Adrenal gland (tissue), 12 donors: Measurements from ENCODE around the gene CALHM4. TPM values are rescaled to one million over a fixed set of nuclear protein-coding genes. Genes with fewer than 3 reads are reported as not detected.

ENCODE experiments used
- DNase-seq, 7 donors: peaks; one replicate each; pipeline ENCODE4 v3.0.0-alpha.2; 2019 to 2020
- H3K27ac ChIP-seq, 5 donors: fragments of 200-600 bp; sonication (generic) in 4 of 5; 1 replicate in 3 of 5; 2 replicates in 2 of 5; pipeline versions ENCODE4 v1.5.1 to v1.8.0; 2016 to 2020; ENCODE audit warnings: mild to moderate bottlenecking in 1 of 5
- H3K27me3 ChIP-seq: fragments of 200-600 bp; 2 replicates; pipeline ENCODE4 v1.8.0; 2021
- H3K36me3 ChIP-seq, 2 donors: fragments of 200-600 bp; replicated peaks in 1 of 2; 1 replicate in 1 of 2; 2 replicates in 1 of 2; pipeline versions ENCODE4 v1.5.1 to v1.8.0; 2018 to 2022
- H3K4me1 ChIP-seq, 2 donors: fragments of 200-600 bp; replicated peaks in 1 of 2; 1 replicate in 1 of 2; 2 replicates in 1 of 2; pipeline versions ENCODE4 v1.5.1 to v1.8.0; 2018 to 2021
- H3K4me3 ChIP-seq, 4 donors: fragments of 200-600 bp; sonication (generic) in 3 of 4; one replicate each; pipeline ENCODE4 v1.5.1; 2016 to 2018
- H3K9me3 ChIP-seq, 3 donors: fragments of 200-600 bp; sonication (generic) in 1 of 3; replicated peaks in 1 of 3; 1 replicate in 2 of 3; 2 replicates in 1 of 3; pipeline versions ENCODE4 v1.5.1 to v1.8.0; 2016 to 2021
- POLR2A ChIP-seq, 2 donors: fragments of 450-650 bp; IDR thresholded peaks; one replicate each; pipeline ENCODE4 v1.6.1; 2017; ENCODE audit warnings: antibody characterized with exemption in 2 of 2, mild to moderate bottlenecking in 2 of 2, moderate library complexity in 1 of 2
- WGBS, 4 donors: extraction: QIAGEN DNeasy Blood & Tissue Kit in 2 of 4; methylation state at CpG; one replicate each; pipeline versions ENCODE4 v1.1.5 to v1.1.7; 2013 to 2017; 5-methylcytosine and 5-hydroxymethylcytosine counted together
- intact Hi-C, 2 donors: fragments of 100-400 bp; cut with DNase I; formaldehyde crosslinking; loops; one replicate each; pipeline versions ENCODE4 v1.14.1 to v1.15.0; 2022 to 2023
- polyA plus RNA-seq, 3 donors: library from polyadenylated mRNA; stranded (reverse); fragments of 200-250 nt in 2 of 3; fragments of 350-450 nt in 1 of 3; fragmentation: Illumina TruSeq in 1 of 3; extraction: RNeasy Lipid Tissue Mini Kit (QIAGEN cat#74804) in 1 of 3; gene quantifications; one replicate each; pipeline ENCODE4 v1.2.3, GENCODE V29; 2013 to 2014
- total RNA-seq, 9 donors: library from RNA; depleted of rRNA in 4 of 9; stranded (reverse); fragments of >200 nt in 4 of 9; fragments of 120-200 nt in 1 of 9; fragmentation: NEBNext Ultra II Directional in 1 of 9; extraction: Animal tissue kit (Norgen Biotek cat#: 25700) in 1 of 9; gene quantifications; one replicate each; pipeline versions ENCODE4 v1.1.0 to v1.2.4, GENCODE V29; 2013 to 2023
- TF ChIP-seq, protein P1 (sequence below), 6 experiments: fragments of 450-650 bp in 4 of 6; fragments of 200-600 bp in 2 of 6; sonication (generic) in 1 of 6; IDR thresholded peaks; 1 replicate in 5 of 6; 2 replicates in 1 of 6; pipeline versions ENCODE4 v1.5.1 to v1.8.0; 2016 to 2021; ENCODE audit warnings: antibody characterized with exemption in 6 of 6, mild to moderate bottlenecking in 2 of 6, moderate library complexity in 1 of 6
- donor health status: healthy with polysubstance abuse.
- donor health status: Bipolar disorder and iron deficiency.
- donor health status: DM: yes; HTN: yes; CAD: no.
- donor health status: DM: no; HTN: no; CAD: no.
- donor health status: DM: no; HTN: no; CAD: no.
- donor health status: DM: yes; HTN: yes; CAD: no.

The CALHM4 gene
- total and polyA plus RNA-seq, 12 donors, result 0.28 TPM; not detected in 11

DNA sequence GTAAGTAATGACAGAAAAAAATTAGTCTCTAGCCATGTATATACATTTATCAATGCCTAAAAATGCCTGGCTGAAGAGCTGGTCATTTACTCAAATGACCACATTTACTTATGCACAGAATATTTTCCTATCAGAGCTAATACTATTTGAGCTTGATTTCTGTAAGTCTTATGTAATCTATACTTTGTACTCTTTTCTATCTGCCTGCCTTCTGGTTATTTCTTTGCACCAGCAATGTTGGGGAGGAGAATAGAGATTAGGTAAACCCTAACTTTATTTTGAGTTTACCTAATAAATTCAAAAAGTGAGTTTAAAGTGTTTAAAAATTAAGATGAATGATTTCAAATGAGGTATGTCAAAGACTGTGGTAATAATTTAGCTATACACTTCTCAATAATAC is 38.4 kb upstream of the CALHM4 start:
- H3K27me3 ChIP-seq, result no peaks in the 10 kb centered on the region
- no peaks in the 10 kb centered on the region for H3K9me3 ChIP-seq
- H3K4me1 ChIP-seq, result no peaks in the 10 kb centered on the region
- no peaks in the 10 kb centered on the region for H3K36me3 ChIP-seq
- no peak overlapping the region for H3K27ac ChIP-seq
- DNase-seq, result no peak
- intact Hi-C loops, result no loop called here
- TF ChIP-seq, protein P1, sequence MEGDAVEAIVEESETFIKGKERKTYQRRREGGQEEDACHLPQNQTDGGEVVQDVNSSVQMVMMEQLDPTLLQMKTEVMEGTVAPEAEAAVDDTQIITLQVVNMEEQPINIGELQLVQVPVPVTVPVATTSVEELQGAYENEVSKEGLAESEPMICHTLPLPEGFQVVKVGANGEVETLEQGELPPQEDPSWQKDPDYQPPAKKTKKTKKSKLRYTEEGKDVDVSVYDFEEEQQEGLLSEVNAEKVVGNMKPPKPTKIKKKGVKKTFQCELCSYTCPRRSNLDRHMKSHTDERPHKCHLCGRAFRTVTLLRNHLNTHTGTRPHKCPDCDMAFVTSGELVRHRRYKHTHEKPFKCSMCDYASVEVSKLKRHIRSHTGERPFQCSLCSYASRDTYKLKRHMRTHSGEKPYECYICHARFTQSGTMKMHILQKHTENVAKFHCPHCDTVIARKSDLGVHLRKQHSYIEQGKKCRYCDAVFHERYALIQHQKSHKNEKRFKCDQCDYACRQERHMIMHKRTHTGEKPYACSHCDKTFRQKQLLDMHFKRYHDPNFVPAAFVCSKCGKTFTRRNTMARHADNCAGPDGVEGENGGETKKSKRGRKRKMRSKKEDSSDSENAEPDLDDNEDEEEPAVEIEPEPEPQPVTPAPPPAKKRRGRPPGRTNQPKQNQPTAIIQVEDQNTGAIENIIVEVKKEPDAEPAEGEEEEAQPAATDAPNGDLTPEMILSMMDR (IDR thresholded peaks at IDR 0.05), result no peak
- TF ChIP-seq POLR2A (IDR thresholded peaks at IDR 0.05), result no peak
- H3K4me3 ChIP-seq, result no peak overlapping the region

DNA sequence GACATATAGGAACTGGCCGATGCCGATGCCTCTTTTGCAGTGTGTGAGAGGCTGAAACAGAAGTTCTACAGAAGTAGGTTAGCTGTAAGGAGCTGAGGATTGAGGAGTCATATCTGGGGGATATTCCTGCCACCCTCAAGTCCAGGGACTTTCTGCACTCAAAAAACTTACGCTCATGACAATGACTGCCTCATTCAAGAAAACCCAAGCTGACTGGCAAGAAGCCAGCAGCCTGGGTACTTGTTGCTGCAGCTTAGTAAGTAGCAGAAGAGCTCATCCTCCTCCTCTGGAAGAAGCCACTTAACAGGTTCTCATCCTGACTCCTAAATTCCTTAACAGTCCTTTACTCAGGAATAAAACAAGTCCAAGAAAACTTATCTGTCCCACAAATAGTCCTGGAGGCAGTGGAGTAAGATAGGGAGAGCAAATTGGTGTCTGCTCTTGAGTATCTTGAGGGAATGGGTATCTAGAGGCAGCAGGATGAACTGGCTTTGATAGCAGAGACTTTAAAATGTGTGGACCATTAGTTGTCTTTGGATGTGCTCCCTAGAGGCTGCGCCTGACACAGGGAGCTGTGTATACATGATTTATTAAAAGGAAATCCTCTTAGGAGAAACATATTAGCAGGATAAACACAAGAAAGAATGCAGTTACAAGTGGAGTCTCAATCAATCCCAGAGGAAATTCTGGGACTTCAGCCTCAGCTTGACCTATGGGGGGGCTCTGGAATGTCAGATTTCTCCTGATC is 34.8 kb upstream of the CALHM4 start:
- Histone ChIP-seq H3K36me3 (no peaks in the 10 kb centered on the region), H3K9me3 (no peaks in the 10 kb centered on the region), H3K4me3 (no peak overlapping the region), H3K4me1 (no peaks in the 10 kb centered on the region), H3K27ac (no peak overlapping the region), H3K27me3 (no peaks in the 10 kb centered on the region)
- 76 to 84% (median 79%) methylated on average over 4 of the region's 4 CpGs for WGBS, 4 donors
- intact Hi-C loops, result no loop called here
- TF ChIP-seq POLR2A (IDR thresholded peaks at IDR 0.05), result no peak
- TF ChIP-seq, protein P1 (IDR thresholded peaks at IDR 0.05), result no peak
- peak in 1 of 7 donors; percentile 34 for DNase-seq

DNA sequence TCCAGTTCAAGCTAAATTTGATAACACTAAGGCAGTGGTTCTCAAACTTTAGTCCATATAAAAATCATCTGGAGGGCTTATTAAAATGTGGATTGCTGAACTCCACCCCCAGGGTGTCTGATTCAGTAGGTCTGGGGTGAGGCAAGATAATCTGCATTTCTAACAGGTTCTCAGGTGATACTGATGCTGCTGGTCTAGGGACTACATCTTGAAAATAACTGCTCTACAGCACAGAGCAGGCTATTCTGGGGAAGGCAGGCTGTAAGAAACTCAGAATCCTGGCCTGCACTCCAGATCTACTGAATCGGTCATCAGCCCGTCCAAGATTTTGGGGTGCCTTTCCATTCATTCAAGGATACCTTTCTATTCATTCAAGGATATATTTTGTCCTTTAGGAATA is 30.7 kb upstream of the CALHM4 start:
- DNase-seq, result no peak
- Histone ChIP-seq H3K9me3 (no peaks in the 10 kb centered on the region), H3K36me3 (no peaks in the 10 kb centered on the region), H3K4me3 (no peak overlapping the region), H3K4me1 (no peaks in the 10 kb centered on the region), H3K27me3 (no peaks in the 10 kb centered on the region), H3K27ac (no peak overlapping the region)
- 81 to 98% (median 94%) methylated on average over 2 of the region's 2 CpGs for WGBS, 4 donors
- intact Hi-C loops, result no loop called here
- TF ChIP-seq POLR2A (IDR thresholded peaks at IDR 0.05), result no peak
- TF ChIP-seq, protein P1 (IDR thresholded peaks at IDR 0.05), result no peak

DNA sequence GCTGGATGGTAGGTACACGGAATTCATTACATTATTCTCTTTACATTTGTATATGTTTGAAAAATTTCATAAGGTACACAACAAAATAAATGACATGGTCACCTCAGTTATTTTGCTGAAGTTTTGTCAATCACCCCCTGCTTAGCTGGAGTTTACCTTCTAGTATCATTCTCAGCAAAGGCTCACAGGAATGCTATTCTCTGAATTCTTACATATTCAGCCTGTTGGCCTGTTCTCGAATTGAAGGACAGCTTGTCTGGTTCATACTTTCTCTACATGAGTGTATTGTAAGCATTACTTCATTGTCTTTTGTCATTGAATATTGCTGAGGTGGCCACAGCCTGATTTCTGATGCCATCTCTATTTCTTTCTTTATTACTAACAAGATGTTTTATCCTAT is 29.3 kb upstream of the CALHM4 start:
- H3K36me3 ChIP-seq, result no peaks in the 10 kb centered on the region
- H3K9me3 ChIP-seq, result no peaks in the 10 kb centered on the region
- H3K4me3 ChIP-seq, result no peak overlapping the region
- 60 to 84% (median 70%) methylated on average over 2 of the region's 2 CpGs for WGBS, 4 donors
- DNase-seq, result no peak
- H3K27ac ChIP-seq, result no peak overlapping the region
- intact Hi-C loops, result no loop called here
- TF ChIP-seq, protein P1 (IDR thresholded peaks at IDR 0.05), result no peak
- no peak for TF ChIP-seq POLR2A (IDR thresholded peaks at IDR 0.05)
- H3K27me3 ChIP-seq, result no peaks in the 10 kb centered on the region
- no peaks in the 10 kb centered on the region for H3K4me1 ChIP-seq
